ENCODE measurements around the gene ZIC5.

DNA sequence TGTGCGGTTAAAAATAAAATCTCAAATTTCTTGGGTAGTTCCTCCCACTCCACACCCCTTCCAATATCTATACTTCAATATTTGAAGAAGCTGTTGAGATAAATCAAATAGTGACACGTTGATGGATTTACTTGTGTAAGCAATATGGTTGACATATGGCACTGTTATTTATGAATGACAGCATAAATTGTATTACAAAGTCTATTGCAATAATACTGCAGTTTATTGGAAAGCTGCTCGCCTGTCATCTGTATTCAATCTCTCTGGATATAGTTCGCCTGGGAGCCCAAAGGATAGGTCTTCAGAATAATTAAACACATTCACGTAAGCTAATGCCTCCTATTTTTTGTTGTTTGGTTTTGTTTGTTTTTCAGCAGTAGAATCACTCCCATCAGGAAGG is 5.0 kb upstream of the ZIC5 start:
- TF ChIP-seq, protein P1, sequence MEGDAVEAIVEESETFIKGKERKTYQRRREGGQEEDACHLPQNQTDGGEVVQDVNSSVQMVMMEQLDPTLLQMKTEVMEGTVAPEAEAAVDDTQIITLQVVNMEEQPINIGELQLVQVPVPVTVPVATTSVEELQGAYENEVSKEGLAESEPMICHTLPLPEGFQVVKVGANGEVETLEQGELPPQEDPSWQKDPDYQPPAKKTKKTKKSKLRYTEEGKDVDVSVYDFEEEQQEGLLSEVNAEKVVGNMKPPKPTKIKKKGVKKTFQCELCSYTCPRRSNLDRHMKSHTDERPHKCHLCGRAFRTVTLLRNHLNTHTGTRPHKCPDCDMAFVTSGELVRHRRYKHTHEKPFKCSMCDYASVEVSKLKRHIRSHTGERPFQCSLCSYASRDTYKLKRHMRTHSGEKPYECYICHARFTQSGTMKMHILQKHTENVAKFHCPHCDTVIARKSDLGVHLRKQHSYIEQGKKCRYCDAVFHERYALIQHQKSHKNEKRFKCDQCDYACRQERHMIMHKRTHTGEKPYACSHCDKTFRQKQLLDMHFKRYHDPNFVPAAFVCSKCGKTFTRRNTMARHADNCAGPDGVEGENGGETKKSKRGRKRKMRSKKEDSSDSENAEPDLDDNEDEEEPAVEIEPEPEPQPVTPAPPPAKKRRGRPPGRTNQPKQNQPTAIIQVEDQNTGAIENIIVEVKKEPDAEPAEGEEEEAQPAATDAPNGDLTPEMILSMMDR (conservative IDR thresholded peaks at IDR 0.05 in 1 of 2, IDR thresholded peaks at IDR 0.05 in 1 of 2; ENCODE audit: low read depth in 1 of 2, low read length in 2 of 2), result no peak
- TF ChIP-seq EZH2 (IDR thresholded peaks at IDR 0.05; ENCODE audit: low read length, missing control alignments), result no peak
